HG02759 (cell line): ENCODE results near the gene IGF2BP1.
"Not testable (repeated sequence)": the region's sequence is repeated elsewhere in the genome, so short reads cannot be mapped to it uniquely, and the experiment has no call there.

Experiments used
- ATAC-seq: cut with Tn5 transposase; IDR thresholded peaks from one replicate; pipeline ENCODE4 v1.9.1; 2021; ENCODE audit warnings: mild to moderate bottlenecking, moderate library complexity; ENCODE audit not compliant: unreplicated experiment

The IGF2BP1 gene

GRCh38 chr17:49051269-49051668 is 54.1 kb downstream of the IGF2BP1 start:
- no peak for ATAC-seq

DNA sequence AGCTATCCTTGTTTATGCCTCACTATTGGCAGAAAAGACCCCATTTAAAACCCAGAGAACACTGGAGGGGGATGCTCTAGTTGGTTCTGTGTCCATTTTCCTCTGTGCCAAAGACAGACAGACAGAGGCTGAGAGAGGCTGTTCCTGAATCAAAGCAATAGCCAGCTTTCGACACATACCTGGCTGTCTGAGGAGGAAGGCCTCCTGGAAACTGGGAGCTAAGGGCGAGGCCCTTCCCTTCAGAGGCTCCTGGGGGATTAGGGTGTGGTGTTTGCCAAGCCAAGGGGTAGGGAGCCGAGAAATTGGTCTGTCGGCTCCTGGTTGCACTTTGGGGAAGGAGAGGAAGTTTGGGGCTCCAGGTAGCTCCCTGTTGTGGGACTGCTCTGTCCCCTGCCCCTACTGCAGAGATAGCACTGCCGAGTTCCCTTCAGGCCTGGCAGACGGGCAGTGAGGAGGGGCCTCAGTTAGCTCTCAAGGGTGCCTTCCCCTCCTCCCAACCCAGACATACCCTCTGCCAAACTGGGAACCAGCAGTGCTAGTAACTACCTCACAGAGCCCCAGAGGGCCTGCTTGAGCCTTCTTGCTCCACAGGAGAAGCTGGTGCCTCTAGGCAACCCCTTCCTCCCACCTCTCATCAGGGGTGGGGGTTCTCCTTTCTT is 56.1 kb downstream of the IGF2BP1 start:
- ATAC-seq, result no peak

DNA sequence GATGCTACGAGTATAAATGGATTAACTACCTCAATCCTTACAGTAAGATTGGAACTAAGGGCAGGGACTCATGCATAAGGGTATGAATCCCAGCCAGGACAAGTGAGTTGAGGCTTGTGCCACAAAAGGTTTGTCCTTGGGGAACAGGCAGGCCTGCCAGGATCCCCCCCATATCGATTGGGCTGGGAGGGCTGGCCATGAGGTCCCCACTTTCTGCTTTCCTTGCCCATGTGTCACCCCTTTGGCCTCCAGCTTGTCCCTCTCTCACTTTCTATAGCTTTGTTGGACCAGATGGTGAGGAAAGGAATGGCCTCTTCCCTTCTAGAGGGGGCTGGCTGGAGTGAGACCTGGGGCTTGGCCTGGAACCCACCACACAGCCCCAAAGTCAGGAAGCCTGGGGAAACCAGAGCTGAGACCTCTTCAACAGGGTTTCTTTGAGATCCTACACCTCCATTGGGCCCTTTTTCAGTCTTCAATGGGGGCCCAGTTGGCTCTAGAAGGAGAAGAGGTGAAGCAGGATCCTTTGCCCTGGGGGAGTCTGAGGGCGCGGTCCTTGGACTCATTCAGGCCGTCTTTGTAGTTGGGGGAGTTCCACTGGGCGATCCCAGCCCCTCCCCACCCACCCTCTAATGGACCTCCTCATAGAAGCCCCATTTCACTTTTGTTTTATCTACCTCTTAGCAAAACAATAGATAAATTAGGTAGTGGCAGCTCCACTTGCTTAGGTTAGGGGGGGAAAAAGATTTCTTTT is 57.3 kb downstream of the IGF2BP1 start:
- no peak for ATAC-seq

- ATAC-seq, result no peak
Measured at GRCh38 chr17:49055181-49055927, 58.2 kb downstream of the IGF2BP1 start.

DNA sequence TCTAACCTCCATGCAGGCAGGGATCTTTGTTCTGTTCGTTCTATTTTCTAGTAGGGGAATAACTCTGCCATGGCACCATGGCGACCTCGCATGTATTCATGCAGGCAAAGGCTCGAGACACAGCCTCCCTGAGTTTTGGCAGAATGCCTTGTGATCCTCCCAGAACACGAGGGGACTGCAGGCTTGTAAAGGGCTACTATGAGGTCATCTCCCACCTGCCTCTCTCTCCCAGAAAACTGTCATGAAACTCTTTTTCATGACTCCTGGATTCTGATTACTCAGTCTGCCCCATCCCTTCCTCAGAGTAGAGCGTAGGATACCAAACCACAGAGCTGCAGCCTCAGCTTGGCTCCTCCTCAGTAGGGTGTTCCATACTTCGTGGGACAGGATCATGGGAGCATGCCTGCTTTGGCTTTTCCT is 64.3 kb downstream of the IGF2BP1 start:
- no peak for ATAC-seq

- no peak for ATAC-seq
Measured at GRCh38 chr17:49063652-49064051, 66.5 kb downstream of the IGF2BP1 start.

GRCh38 chr17:49067163-49067562 is 70.0 kb downstream of the IGF2BP1 start:
- ATAC-seq, result no peak

- ATAC-seq, result no peak
Measured at GRCh38 chr17:49069585-49070273, 72.5 kb downstream of the IGF2BP1 start.

GRCh38 chr17:49071106-49071505 is 73.9 kb downstream of the IGF2BP1 start:
- ATAC-seq, result no peak

DNA sequence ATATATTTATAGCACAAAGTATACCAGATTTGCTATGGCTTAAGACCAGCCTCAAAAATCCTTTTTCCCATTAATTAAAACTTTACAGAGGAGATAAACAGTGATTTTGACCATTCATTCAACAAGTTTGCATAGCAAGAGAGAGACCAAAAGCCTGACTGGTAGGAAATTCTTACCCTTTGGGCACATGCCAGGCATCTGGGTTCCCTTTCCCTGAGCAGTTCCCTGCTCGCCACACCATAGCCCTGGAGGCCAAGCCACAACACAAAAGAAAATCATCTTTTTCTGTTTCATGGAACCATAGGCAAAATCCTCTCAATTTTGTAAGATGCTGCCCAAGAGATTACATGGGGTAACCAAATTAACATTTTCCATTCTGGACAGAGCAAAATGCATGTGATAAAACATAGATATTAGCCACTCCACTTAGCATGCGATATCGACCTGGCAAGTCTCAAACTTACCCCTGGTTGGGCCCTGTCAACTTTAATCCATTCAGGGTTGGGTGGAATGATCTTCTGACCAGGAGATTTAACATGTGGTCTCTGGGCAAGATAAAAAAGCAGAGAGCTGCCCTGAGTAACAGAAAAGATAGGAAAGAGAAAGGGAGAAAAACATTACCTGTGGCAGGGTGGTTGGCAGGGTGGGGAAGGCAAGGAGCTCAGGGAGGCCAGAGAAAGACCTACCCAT is 77.8 kb downstream of the IGF2BP1 start:
- ATAC-seq, result no peak

DNA sequence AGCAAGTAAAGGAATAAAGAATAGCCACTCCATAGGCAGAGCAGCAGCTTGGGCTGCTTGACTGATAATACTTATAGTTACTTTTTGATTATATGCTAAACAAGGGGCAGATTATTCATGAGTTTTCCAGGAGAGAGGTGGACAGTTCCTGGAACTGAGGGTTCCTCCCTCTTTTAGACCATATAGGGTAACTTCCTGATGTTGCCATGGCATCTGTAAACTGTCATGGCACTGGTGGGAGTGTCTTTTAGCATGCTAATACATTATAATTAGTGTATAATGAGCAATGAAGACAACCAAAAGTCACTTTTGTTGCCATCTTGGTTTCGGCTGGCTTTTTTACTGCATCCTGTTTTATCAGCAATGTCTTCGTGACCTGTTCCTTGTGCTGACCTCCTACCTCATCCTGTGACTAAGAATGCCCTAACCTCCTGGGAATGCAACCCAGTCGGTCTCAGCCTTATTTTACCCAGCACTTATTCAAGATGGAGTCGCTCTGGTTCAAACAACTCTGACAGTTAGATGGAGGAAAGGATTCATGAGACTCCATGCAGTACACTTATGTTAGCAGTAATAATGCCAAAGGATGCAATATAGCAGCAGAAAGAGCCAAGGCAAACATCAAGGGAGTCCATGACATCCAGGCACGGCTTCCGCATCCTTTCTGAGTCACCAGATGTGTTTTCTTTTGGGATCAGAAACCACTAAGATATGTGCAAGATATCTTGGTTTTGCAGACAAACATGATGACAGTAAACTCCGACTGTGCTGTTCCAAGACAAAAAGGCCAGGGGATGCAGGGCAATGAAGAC is 79.6 kb downstream of the IGF2BP1 start:
- ATAC-seq, result no peak

DNA sequence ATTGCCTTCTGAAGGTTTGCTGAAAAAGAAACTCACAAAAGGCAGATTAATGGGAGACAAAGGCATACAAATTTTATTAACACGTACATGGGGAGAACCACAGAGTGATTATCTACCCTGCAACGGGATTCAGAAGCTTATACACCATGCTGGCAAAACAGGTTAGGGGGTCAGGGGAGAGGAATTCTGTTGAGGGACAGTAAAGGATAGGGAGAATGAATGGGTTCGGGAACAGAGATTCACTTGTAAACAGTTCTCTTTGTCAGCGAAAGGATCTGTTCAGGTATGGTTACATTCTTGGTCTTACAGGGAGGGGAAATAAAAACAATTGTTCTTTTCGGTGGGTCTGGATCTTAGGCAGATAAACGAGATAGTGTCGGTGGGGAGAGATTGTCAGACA is 81.1 kb downstream of the IGF2BP1 start:
- no peak for ATAC-seq

DNA sequence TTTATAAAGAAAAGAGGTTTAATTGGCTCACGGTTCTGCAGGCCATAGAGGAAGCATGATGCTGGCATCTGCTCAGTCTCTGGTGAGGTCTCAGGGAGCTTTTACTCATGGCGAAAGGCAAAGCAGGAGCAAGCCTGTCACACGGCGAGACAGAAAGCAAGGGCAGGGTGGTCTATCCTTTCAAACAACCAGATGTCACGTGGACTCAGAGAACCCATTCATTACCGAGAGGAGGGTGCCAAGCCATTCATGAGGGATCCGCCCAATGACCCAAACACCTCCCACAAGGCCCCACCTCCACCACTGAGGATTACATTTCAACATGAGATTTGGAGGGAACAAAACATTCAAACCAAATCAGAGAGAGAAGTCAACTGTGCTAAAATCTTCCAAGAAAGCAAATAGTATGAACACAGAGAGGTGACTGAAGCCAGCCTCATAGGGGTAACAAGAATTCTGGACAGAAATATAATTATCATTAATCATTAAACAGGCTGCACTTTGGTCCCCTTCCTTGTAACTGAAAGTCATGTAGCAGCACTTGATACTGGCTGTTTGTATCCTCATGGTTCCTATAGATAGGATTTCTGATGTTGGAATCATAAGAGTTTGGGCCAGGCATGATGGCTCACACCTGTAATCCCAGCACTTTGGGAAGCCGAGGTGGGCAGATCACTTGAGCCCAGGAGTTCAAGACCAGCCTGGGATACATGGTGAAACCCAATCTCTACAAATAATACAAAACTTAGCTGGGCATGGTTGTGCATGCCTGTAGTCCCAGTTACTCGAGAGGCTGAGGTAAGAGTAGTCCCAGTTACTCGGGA is 82.9 kb downstream of the IGF2BP1 start:
- ATAC-seq, result no peak

- ATAC-seq, result no peak
Measured at GRCh38 chr17:49082231-49082630, 85.0 kb downstream of the IGF2BP1 start.

GRCh38 chr17:49085046-49085445 is 87.9 kb downstream of the IGF2BP1 start:
- ATAC-seq, result not testable (repeated sequence)

- no peak for ATAC-seq
Measured at GRCh38 chr17:49085565-49086315, 88.6 kb downstream of the IGF2BP1 start.

- ATAC-seq, result no peak
Measured at GRCh38 chr17:49086316-49086605, 89.1 kb downstream of the IGF2BP1 start.

- ATAC-seq, result no peak
Measured at GRCh38 chr17:49086649-49087048, 89.5 kb downstream of the IGF2BP1 start.
